Measurements from ENCODE around the gene TBC1D13. TPM values are rescaled to one million over a fixed set of nuclear protein-coding genes. Genes with fewer than 3 reads are reported as not detected.

Gene TBC1D13
- total and polyA plus RNA-seq, 2 of the 13 experiments (the other 11 are each of a cell fraction or from before 2014, with no cell fraction given) = 17.9 to 19.7 TPM

DNA sequence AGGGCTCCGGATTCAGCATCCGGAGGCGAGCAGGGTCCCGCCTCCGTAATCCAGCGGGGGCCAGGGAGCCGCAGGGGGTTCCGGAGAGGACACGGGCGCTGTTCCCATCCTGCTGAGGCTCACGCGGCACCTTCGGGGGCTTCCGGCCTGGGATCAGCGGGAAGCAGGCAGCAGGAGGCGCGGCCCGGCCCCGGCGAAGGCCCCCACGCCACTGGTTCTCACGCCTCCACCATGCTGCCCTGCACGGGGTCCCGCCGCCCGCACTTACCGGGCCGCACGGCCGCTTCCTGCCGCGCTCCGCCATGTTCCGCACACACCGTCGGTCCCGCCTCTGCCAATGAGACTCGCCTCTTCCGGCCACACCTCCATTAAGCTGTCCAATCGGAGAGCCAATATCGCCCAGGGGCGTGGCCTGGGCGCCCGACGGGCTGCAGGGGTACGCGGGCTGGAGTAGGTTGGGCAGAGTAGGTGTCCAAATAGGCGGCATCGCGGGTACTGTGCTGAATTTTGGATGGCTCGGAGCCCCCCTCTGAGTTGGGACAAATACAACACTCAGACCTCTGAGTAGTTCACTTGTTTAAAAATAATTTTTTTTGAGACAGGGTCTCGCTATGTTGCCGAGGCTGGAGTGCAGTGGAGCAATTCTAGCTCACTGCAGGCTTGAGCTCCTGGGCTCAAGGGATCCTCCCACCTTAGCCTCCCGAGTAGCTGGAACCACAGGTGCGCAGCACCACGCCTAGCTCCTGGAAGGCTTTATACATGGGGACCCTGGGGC lies 42.6 kb downstream of the TBC1D13 start, which contains the start of gene SPOUT1 (continued):
- TF ChIP-seq ZNF331 (CRISPR knock-in tag; IDR thresholded peaks at IDR 0.05) = peak; percentile 77; the same call in 1 of the 2 replicates
- TF ChIP-seq, protein P1, sequence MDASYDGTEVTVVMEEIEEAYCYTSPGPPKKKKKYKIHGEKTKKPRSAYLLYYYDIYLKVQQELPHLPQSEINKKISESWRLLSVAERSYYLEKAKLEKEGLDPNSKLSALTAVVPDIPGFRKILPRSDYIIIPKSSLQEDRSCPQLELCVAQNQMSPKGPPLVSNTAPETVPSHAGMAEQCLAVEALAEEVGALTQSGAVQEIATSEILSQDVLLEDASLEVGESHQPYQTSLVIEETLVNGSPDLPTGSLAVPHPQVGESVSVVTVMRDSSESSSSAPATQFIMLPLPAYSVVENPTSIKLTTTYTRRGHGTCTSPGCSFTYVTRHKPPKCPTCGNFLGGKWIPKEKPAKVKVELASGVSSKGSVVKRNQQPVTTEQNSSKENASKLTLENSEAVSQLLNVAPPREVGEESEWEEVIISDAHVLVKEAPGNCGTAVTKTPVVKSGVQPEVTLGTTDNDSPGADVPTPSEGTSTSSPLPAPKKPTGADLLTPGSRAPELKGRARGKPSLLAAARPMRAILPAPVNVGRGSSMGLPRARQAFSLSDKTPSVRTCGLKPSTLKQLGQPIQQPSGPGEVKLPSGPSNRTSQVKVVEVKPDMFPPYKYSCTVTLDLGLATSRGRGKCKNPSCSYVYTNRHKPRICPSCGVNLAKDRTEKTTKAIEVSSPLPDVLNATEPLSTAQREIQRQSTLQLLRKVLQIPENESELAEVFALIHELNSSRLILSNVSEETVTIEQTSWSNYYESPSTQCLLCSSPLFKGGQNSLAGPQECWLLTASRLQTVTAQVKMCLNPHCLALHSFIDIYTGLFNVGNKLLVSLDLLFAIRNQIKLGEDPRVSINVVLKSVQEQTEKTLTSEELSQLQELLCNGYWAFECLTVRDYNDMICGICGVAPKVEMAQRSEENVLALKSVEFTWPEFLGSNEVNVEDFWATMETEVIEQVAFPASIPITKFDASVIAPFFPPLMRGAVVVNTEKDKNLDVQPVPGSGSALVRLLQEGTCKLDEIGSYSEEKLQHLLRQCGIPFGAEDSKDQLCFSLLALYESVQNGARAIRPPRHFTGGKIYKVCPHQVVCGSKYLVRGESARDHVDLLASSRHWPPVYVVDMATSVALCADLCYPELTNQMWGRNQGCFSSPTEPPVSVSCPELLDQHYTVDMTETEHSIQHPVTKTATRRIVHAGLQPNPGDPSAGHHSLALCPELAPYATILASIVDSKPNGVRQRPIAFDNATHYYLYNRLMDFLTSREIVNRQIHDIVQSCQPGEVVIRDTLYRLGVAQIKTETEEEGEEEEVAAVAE (CRISPR knock-in tag; IDR thresholded peaks at IDR 0.05; ENCODE audit: borderline replicate concordance) = no peak
- no peak for TF ChIP-seq NFE2 (CRISPR knock-in tag; IDR thresholded peaks at IDR 0.05)
- TF ChIP-seq ZNF124 (CRISPR knock-in tag; IDR thresholded peaks at IDR 0.05) = peak; percentile 65; the same call in 1 of the 2 replicates
- 0 out of 2 replicates have a peak, but pooled peaks have one; percentile 33 for TF ChIP-seq NCOA1 (CRISPR knock-in tag; IDR thresholded peaks at IDR 0.05)
- TF ChIP-seq, protein P2, sequence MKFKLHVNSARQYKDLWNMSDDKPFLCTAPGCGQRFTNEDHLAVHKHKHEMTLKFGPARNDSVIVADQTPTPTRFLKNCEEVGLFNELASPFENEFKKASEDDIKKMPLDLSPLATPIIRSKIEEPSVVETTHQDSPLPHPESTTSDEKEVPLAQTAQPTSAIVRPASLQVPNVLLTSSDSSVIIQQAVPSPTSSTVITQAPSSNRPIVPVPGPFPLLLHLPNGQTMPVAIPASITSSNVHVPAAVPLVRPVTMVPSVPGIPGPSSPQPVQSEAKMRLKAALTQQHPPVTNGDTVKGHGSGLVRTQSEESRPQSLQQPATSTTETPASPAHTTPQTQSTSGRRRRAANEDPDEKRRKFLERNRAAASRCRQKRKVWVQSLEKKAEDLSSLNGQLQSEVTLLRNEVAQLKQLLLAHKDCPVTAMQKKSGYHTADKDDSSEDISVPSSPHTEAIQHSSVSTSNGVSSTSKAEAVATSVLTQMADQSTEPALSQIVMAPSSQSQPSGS (CRISPR knock-in tag; IDR thresholded peaks at IDR 0.05) = peak; percentile 45; the same call in 1 of the 2 replicates
- TF ChIP-seq SP1 (IDR thresholded peaks at IDR 0.05) = no peak
- TF ChIP-seq SP1 (CRISPR knock-in tag; IDR thresholded peaks at IDR 0.05) = peak; percentile 95
- TF ChIP-seq SIN3A (IDR thresholded peaks at IDR 0.05; ENCODE audit: borderline replicate concordance, low read depth, low read length) = peak; percentile 62; the same call in 1 of the 2 replicates
- TF ChIP-seq, protein P3, sequence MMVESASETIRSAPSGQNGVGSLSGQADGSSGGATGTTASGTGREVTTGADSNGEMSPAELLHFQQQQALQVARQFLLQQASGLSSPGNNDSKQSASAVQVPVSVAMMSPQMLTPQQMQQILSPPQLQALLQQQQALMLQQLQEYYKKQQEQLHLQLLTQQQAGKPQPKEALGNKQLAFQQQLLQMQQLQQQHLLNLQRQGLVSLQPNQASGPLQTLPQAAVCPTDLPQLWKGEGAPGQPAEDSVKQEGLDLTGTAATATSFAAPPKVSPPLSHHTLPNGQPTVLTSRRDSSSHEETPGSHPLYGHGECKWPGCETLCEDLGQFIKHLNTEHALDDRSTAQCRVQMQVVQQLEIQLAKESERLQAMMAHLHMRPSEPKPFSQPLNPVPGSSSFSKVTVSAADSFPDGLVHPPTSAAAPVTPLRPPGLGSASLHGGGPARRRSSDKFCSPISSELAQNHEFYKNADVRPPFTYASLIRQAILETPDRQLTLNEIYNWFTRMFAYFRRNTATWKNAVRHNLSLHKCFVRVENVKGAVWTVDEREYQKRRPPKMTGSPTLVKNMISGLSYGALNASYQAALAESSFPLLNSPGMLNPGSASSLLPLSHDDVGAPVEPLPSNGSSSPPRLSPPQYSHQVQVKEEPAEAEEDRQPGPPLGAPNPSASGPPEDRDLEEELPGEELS (CRISPR knock-in tag; IDR thresholded peaks at IDR 0.05) = peak; percentile 64
- TF ChIP-seq ZMAT3 (CRISPR knock-in tag; conservative IDR thresholded peaks at IDR 0.05) = no peak; the same call in 1 of the 2 replicates
- TF ChIP-seq, protein P4, sequence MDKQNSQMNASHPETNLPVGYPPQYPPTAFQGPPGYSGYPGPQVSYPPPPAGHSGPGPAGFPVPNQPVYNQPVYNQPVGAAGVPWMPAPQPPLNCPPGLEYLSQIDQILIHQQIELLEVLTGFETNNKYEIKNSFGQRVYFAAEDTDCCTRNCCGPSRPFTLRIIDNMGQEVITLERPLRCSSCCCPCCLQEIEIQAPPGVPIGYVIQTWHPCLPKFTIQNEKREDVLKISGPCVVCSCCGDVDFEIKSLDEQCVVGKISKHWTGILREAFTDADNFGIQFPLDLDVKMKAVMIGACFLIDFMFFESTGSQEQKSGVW (CRISPR knock-in tag; IDR thresholded peaks at IDR 0.05; ENCODE audit: borderline replicate concordance) = no peak
- TF ChIP-seq, protein P5, sequence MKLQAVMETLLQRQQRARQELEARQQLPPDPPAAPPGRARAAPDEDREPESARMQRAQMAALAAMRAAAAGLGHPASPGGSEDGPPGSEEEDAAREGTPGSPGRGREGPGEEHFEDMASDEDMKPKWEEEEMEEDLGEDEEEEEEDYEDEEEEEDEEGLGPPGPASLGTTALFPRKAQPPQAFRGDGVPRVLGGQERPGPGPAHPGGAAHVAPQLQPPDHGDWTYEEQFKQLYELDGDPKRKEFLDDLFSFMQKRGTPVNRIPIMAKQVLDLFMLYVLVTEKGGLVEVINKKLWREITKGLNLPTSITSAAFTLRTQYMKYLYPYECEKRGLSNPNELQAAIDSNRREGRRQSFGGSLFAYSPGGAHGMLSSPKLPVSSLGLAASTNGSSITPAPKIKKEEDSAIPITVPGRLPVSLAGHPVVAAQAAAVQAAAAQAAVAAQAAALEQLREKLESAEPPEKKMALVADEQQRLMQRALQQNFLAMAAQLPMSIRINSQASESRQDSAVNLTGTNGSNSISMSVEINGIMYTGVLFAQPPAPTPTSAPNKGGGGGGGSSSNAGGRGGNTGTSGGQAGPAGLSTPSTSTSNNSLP (IDR thresholded peaks at IDR 0.05; ENCODE audit: low read depth, low read length) = no peak
- TF ChIP-seq, protein P6, sequence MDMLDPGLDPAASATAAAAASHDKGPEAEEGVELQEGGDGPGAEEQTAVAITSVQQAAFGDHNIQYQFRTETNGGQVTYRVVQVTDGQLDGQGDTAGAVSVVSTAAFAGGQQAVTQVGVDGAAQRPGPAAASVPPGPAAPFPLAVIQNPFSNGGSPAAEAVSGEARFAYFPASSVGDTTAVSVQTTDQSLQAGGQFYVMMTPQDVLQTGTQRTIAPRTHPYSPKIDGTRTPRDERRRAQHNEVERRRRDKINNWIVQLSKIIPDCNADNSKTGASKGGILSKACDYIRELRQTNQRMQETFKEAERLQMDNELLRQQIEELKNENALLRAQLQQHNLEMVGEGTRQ (IDR thresholded peaks at IDR 0.05; ENCODE audit: low read depth, low read length) = no peak
- TF ChIP-seq, protein P6 (CRISPR knock-in tag; IDR thresholded peaks at IDR 0.05; ENCODE audit: borderline replicate concordance) = no peak
